Lower leg skin (tissue), 4 donors: Measurements from ENCODE around the gene PRRG4. TPM values are rescaled to one million over a fixed set of nuclear protein-coding genes. Genes with fewer than 3 reads are reported as not detected.

Experiments used
- DNase-seq, 2 donors: peaks; one replicate each; pipeline ENCODE4 v3.0.0-alpha.2; 2019; ENCODE audit warnings: low spot score in 2 of 2
- H3K4me3 ChIP-seq: fragments of 200-600 bp; sonication (generic); 2 replicates; pipeline ENCODE4 v1.5.1; 2017; ENCODE audit warnings: mild to moderate bottlenecking, low read depth; ENCODE audit not compliant: poor library complexity, severe bottlenecking
- POLR2A ChIP-seq, 2 donors: fragments of 450-650 bp; IDR thresholded peaks; one replicate each; pipeline ENCODE4 v1.6.1; 2016 to 2017; ENCODE audit warnings: antibody characterized with exemption in 2 of 2, mild to moderate bottlenecking in 1 of 2, moderate library complexity in 1 of 2
- WGBS, 2 donors: methylation state at CpG; one replicate each; pipeline ENCODE4 v1.1.5; 2018; 5-methylcytosine and 5-hydroxymethylcytosine counted together
- intact Hi-C: fragments of 100-400 bp; cut with DNase I; formaldehyde crosslinking; loops from one replicate; pipeline ENCODE4 v1.15.0; 2023; ENCODE audit warnings: low total_unique reads
- total RNA-seq, 4 donors: library from RNA; depleted of rRNA; stranded (reverse); fragments of >200 nt; gene quantifications; one replicate each; pipeline ENCODE4 v1.1.0, GENCODE V29; 2016
- TF ChIP-seq, protein P1 (sequence below), 3 donors: fragments of 450-650 bp; IDR thresholded peaks; one replicate each; pipeline ENCODE4 v1.5.1; 2016; ENCODE audit warnings: antibody characterized with exemption in 3 of 3, mild to moderate bottlenecking in 3 of 3, moderate library complexity in 2 of 3

The PRRG4 gene
- total RNA-seq, 4 donors from 2014 or later: 25.2 to 34.4 (median 31.6) TPM

GRCh38 chr11:32899438-32899837, 69.7 kb downstream of the PRRG4 start:
- no peak for TF ChIP-seq POLR2A (IDR thresholded peaks at IDR 0.05)
- TF ChIP-seq, protein P1, sequence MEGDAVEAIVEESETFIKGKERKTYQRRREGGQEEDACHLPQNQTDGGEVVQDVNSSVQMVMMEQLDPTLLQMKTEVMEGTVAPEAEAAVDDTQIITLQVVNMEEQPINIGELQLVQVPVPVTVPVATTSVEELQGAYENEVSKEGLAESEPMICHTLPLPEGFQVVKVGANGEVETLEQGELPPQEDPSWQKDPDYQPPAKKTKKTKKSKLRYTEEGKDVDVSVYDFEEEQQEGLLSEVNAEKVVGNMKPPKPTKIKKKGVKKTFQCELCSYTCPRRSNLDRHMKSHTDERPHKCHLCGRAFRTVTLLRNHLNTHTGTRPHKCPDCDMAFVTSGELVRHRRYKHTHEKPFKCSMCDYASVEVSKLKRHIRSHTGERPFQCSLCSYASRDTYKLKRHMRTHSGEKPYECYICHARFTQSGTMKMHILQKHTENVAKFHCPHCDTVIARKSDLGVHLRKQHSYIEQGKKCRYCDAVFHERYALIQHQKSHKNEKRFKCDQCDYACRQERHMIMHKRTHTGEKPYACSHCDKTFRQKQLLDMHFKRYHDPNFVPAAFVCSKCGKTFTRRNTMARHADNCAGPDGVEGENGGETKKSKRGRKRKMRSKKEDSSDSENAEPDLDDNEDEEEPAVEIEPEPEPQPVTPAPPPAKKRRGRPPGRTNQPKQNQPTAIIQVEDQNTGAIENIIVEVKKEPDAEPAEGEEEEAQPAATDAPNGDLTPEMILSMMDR (IDR thresholded peaks at IDR 0.05): no peak
- intact Hi-C loops: no loop called here
- no peak overlapping the region for H3K4me3 ChIP-seq
- DNase-seq: no peak

- TF ChIP-seq POLR2A (IDR thresholded peaks at IDR 0.05): no peak
- TF ChIP-seq, protein P1 (IDR thresholded peaks at IDR 0.05): no peak
- DNase-seq: peak in 1 of 2 donors; percentile 21
- no peak overlapping the region for H3K4me3 ChIP-seq
- 48 to 56% methylated on average over 4 of the region's 4 CpGs for WGBS, 2 donors
- intact Hi-C loops: no loop called here
Observed at GRCh38 chr11:32902089-32902665, 72.5 kb downstream of the PRRG4 start.

DNA sequence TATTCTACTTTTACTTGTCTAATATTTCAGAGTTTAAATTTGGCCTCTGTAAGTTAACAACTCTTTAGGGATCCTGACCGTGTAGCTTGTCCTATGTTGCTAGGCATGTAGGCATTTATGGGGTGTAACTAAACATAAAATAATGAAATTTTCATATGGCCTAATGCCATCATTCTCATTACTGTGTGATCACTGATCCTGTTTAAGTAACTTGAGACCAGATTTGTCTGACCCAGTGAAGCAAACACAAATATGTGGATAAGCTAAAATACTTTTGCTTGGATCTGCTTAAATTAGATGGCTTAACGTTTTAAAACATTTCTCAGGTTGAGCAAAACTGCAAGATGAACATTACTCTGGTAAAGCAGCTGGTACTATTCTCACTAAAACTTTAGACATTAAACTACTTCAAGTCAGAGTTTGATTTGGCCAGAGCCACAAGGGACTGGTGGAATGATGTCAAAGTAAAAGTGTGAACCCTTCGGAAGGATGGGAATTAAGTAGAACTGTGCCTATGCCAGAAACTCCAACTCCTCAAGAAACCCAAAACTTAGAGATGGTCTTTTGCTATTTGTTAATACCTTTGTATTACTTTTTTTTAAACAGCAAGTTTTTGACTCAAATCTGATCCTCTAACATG, 75.4 kb downstream of the PRRG4 start:
- no peak for DNase-seq
- no peak for TF ChIP-seq POLR2A (IDR thresholded peaks at IDR 0.05)
- TF ChIP-seq, protein P1 (IDR thresholded peaks at IDR 0.05): no peak
- no peak overlapping the region for H3K4me3 ChIP-seq
- intact Hi-C loops: no loop called here
- 22 to 31% methylated on average over 3 of the region's 3 CpGs for WGBS, 2 donors

Other genes starting within 250 kb of the PRRG4 start
- 100 to 1,000 TPM; 365 to 696 (median 419) TPM for gene EIF3M, start 246.1 kb upstream of the PRRG4 start, total RNA-seq
- gene CCDC73, start 35.3 kb upstream of the PRRG4 start, total RNA-seq: not detected
- 10 to 100 TPM; 27.8 to 34.2 (median 32.1) TPM for gene QSER1, start 62.9 kb downstream of the PRRG4 start, total RNA-seq
- gene DEPDC7, start 186.0 kb downstream of the PRRG4 start, total RNA-seq: 1 to 10 TPM; 2.7 to 5.3 (median 4.0) TPM
- 10 to 100 TPM; 19.5 to 53.4 (median 26.8) TPM for gene TCP11L1, start 209.6 kb downstream of the PRRG4 start, total RNA-seq